Mesenchymal stem cell (in vitro differentiated cells and primary cell): ENCODE results near the gene RB1.

Experiments
- DNase-seq: peaks from one replicate; pipeline ENCODE4 v3.0.0-alpha.2; 2013
- H2AFZ ChIP-seq: one replicate; pipeline ENCODE4 v1.6.1; 2013; ENCODE audit warnings: low read depth, mild to moderate bottlenecking, control low read depth, inconsistent platforms, low read length, moderate library complexity
- H2AK5ac ChIP-seq: 2 replicates; pipeline ENCODE4 v1.6.1; 2013; ENCODE audit warnings: low read length, moderate library complexity, mild to moderate bottlenecking, inconsistent platforms; ENCODE audit not compliant: severe bottlenecking
- H2BK120ac ChIP-seq: one replicate; pipeline ENCODE4 v1.6.1; 2013; ENCODE audit warnings: low read depth, mild to moderate bottlenecking, inconsistent platforms, low read length, moderate library complexity
- H2BK12ac ChIP-seq, 2 experiments: one replicate each; pipeline ENCODE4 v1.6.1; 2013; ENCODE audit warnings: inconsistent platforms in 2 of 2, low read length in 2 of 2, mild to moderate bottlenecking in 2 of 2, moderate library complexity in 2 of 2, control low read depth in 1 of 2
- H2BK15ac ChIP-seq: one replicate; pipeline ENCODE4 v1.6.1; 2013; ENCODE audit warnings: mild to moderate bottlenecking, low read depth, inconsistent platforms; ENCODE audit not compliant: poor library complexity, severe bottlenecking
- H2BK5ac ChIP-seq: 2 replicates; pipeline ENCODE4 v1.6.1; 2013; ENCODE audit warnings: low read depth, mild to moderate bottlenecking, low read length, control low read depth, inconsistent platforms; ENCODE audit not compliant: poor library complexity, severe bottlenecking
- H3K14ac ChIP-seq, 2 experiments: one replicate each; pipeline ENCODE4 v1.6.1; 2013; ENCODE audit warnings: inconsistent platforms in 2 of 2, low read length in 2 of 2, control low read depth in 1 of 2, mild to moderate bottlenecking in 1 of 2, moderate library complexity in 1 of 2
- H3K18ac ChIP-seq, 2 experiments: one replicate each; pipeline ENCODE4 v1.6.1; 2013; ENCODE audit warnings: inconsistent platforms in 2 of 2, low read length in 2 of 2, control low read depth in 1 of 2, low read depth in 1 of 2, mild to moderate bottlenecking in 1 of 2
- H3K23ac ChIP-seq, 2 experiments: one replicate each; pipeline ENCODE4 v1.6.1; 2013; ENCODE audit warnings: inconsistent platforms in 2 of 2, low read length in 2 of 2, mild to moderate bottlenecking in 2 of 2, moderate library complexity in 2 of 2, control low read depth in 1 of 2
- H3K27ac ChIP-seq: 2 replicates; pipeline ENCODE4 v1.5.1; 2013; ENCODE audit warnings: mild to moderate bottlenecking, moderate library complexity, low read length, control low read depth, inconsistent platforms; ENCODE audit not compliant: poor library complexity, severe bottlenecking
- H3K27me3 ChIP-seq, 2 experiments: 2 replicates each; pipeline versions ENCODE4 v1.6.1 to v1.7.0; 2013; ENCODE audit warnings: low read length in 2 of 2, mild to moderate bottlenecking in 2 of 2, moderate library complexity in 2 of 2, control low read depth in 1 of 2, inconsistent platforms in 1 of 2; ENCODE audit not compliant: control insufficient read depth in 1 of 2, insufficient read depth in 1 of 2
- H3K36me3 ChIP-seq, 2 experiments: 2 replicates each; pipeline versions ENCODE4 v1.6.1 to v1.7.0; 2013; ENCODE audit warnings: low read length in 2 of 2, control low read depth in 1 of 2, inconsistent platforms in 1 of 2, low read depth in 1 of 2, mild to moderate bottlenecking in 1 of 2; ENCODE audit not compliant: insufficient read depth in 2 of 2, control insufficient read depth in 1 of 2
- H3K4ac ChIP-seq, 2 experiments: one replicate each; pipeline ENCODE4 v1.6.1; 2013; ENCODE audit warnings: inconsistent platforms in 2 of 2, low read length in 2 of 2, mild to moderate bottlenecking in 2 of 2, moderate library complexity in 2 of 2, control low read depth in 1 of 2, low read depth in 1 of 2
- H3K4me1 ChIP-seq: 2 replicates; pipeline ENCODE4 v1.6.1; 2013; ENCODE audit warnings: low read depth, low read length, control low read depth; ENCODE audit not compliant: control insufficient read depth, insufficient read depth
- H3K4me2 ChIP-seq: 2 replicates; pipeline ENCODE4 v1.6.1; 2013; ENCODE audit warnings: low read length, mild to moderate bottlenecking, inconsistent platforms; ENCODE audit not compliant: poor library complexity, severe bottlenecking
- H3K4me3 ChIP-seq, 2 experiments: 2 replicates each; pipeline versions ENCODE4 v1.5.1 to v1.7.0; 2013; ENCODE audit warnings: low read length in 2 of 2, mild to moderate bottlenecking in 2 of 2, control low read depth in 1 of 2, low read depth in 1 of 2; ENCODE audit not compliant: insufficient read depth in 1 of 2
- H3K79me1 ChIP-seq: replicated peaks from 2 replicates; pipeline ENCODE4 v1.6.1; 2013; ENCODE audit warnings: mild to moderate bottlenecking, control low read depth, low read length, inconsistent platforms; ENCODE audit not compliant: poor library complexity, severe bottlenecking
- H3K9ac ChIP-seq: 2 replicates; pipeline ENCODE4 v1.7.0; 2013; ENCODE audit warnings: mild to moderate bottlenecking, low read length, moderate library complexity
- H3K9me3 ChIP-seq: 2 replicates; pipeline ENCODE4 v1.7.0; 2013; ENCODE audit warnings: mild to moderate bottlenecking, low read length; ENCODE audit not compliant: control insufficient read depth
- H4K8ac ChIP-seq: one replicate; pipeline ENCODE4 v1.6.1; 2013; ENCODE audit warnings: inconsistent platforms, mild to moderate bottlenecking, low read length, moderate library complexity
- H4K91ac ChIP-seq: one replicate; pipeline ENCODE4 v1.6.1; 2013; ENCODE audit warnings: mild to moderate bottlenecking, low read length, inconsistent platforms
- WGBS: methylation state at CpG from one replicate; pipeline ENCODE4 v1.1.7; 2013; ENCODE audit warnings: mixed read lengths; 5-methylcytosine and 5-hydroxymethylcytosine counted together

RB1 gene

DNA sequence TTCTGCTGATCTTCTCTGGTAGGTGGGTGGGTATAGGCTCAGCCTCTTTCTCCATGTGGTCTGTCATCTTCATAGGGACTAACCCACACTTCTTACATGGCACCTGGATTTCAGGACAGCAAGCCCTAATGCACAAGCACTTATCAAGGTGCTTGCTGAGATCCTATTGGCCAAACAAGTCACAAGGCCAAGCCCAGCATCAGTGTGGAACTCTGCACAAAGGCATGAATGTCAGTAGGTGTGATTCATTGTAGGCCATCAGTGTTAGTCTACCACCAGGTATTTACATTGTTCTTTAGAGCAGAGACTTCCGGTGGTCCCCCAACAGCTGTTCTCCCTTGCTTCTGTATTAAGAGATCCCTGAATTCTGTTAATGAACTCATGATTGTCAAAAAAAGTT lies 8.3 kb upstream of the RB1 start:
- H3K79me1 ChIP-seq = no peaks in the 10 kb centered on the region
- no peak overlapping the region for H4K8ac ChIP-seq
- 100% methylated on average over 1 of the region's 1 CpG for WGBS
- no peak overlapping the region for H3K4ac ChIP-seq
- H3K4me2 ChIP-seq = no peak overlapping the region
- no peak for DNase-seq
- no peak overlapping the region for H3K9ac ChIP-seq
- no peak overlapping the region for H2BK15ac ChIP-seq
- H4K91ac ChIP-seq = no peak overlapping the region
- no peak overlapping the region for H2AFZ ChIP-seq
- no peak overlapping the region for H2BK12ac ChIP-seq
- no peak overlapping the region for H3K27ac ChIP-seq
- no peaks in the 10 kb centered on the region for H3K27me3 ChIP-seq
- no peaks in the 10 kb centered on the region for H3K9me3 ChIP-seq
- H3K14ac ChIP-seq = no peak overlapping the region
- no peaks in the 10 kb centered on the region for H3K4me1 ChIP-seq
- H3K4me3 ChIP-seq = no peak overlapping the region
- H3K18ac ChIP-seq = no peak overlapping the region
- H2BK120ac ChIP-seq = no peak overlapping the region
- no peak overlapping the region for H2AK5ac ChIP-seq
- H3K23ac ChIP-seq = no peak overlapping the region
- no peak overlapping the region for H2BK5ac ChIP-seq
- no peaks in the 10 kb centered on the region for H3K36me3 ChIP-seq

DNA sequence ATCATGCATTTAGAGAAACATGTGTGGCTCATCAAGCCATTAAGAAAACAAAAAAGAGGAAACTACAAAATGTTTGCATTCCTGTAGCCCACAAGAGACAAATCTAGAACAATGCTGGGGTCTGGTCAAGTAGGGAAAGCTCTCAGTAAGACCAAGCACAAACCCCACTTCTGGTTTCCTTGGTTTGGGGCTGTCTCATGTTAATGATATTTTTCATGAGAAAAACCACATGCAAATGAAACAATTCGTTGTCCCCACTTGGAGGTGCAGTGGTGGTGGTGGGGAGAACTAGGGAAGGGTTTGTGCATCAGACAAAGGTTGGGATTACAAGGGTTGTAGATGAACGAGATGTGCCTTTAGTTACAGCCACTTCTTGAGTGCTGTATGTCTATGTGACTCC lies 7.0 kb upstream of the RB1 start:
- Histone ChIP-seq H3K27ac (no peak overlapping the region), H4K8ac (no peak overlapping the region), H3K23ac (no peak overlapping the region), H3K4ac (no peak overlapping the region), H2AFZ (no peak overlapping the region), H3K27me3 (no peaks in the 10 kb centered on the region), H2AK5ac (no peak overlapping the region), H3K4me2 (no peak overlapping the region), H2BK5ac (no peak overlapping the region), H2BK12ac (no peak overlapping the region), H3K9ac (no peak overlapping the region), H3K36me3 (no peaks in the 10 kb centered on the region), H3K79me1 (no peaks in the 10 kb centered on the region), H3K9me3 (no peaks in the 10 kb centered on the region), H3K4me3 (no peak overlapping the region), H3K14ac (no peak overlapping the region), H4K91ac (no peak overlapping the region), H3K4me1 (no peaks in the 10 kb centered on the region), H2BK120ac (no peak overlapping the region), H3K18ac (no peak overlapping the region), H2BK15ac (no peak overlapping the region)
- 67% methylated on average over 2 of the region's 2 CpGs for WGBS
- no peak for DNase-seq

DNA sequence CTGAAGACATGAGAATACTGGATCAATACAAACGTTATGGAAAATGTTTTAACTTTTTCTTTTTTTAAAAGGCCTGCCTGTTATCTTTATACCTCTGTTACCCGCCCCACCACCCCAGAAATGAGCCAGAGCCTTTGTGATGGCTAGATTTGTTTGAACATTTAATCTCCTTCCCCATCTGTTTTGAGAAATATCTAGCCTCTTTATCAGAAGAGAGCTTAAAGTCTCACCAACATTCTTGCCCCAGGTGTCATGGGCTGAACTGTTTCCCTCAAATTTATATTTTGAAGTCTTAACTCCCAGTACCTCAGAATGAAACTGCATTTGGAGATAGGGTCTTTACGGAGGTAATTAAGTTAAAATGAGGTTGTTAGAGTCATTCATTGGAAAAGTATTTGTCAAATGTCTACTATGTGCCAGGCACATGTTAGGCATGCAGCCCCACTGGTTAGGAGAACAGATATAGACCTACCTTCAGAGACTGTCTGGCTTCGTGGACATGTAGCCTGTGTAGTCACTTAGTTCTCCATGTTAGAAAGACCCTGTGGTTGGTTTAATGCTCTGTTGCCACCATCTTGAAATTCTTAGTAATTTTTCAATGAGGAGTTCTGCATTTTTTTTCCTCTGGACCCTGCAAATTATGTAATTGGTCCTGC lies 6.3 kb upstream of the RB1 start:
- Histone ChIP-seq H4K91ac (no peak overlapping the region), H3K14ac (no peak overlapping the region), H3K4ac (no peak overlapping the region), H3K27me3 (no peaks in the 10 kb centered on the region), H4K8ac (no peak overlapping the region), H3K9ac (no peak overlapping the region), H3K18ac (no peak overlapping the region), H3K36me3 (no peaks in the 10 kb centered on the region), H2BK12ac (no peak overlapping the region), H3K9me3 (no peaks in the 10 kb centered on the region), H3K27ac (no peak overlapping the region), H3K4me1 (no peaks in the 10 kb centered on the region), H3K23ac (no peak overlapping the region), H3K4me2 (no peak overlapping the region), H2BK5ac (no peak overlapping the region), H2BK15ac (no peak overlapping the region), H2AK5ac (no peak overlapping the region), H3K79me1 (no peaks in the 10 kb centered on the region), H2AFZ (no peak overlapping the region), H2BK120ac (no peak overlapping the region), H3K4me3 (no peak overlapping the region)
- WGBS = 90% methylated on average over 3 of the region's 4 CpGs
- DNase-seq = no peak

- Histone ChIP-seq H3K79me1 (no peaks in the 10 kb centered on the region), H4K91ac (no peak overlapping the region), H2BK5ac (no peak overlapping the region), H3K4ac (no peak overlapping the region), H3K18ac (no peak overlapping the region), H3K27ac (no peak overlapping the region), H2BK15ac (no peak overlapping the region), H3K4me2 (no peak overlapping the region), H3K4me1 (no peaks in the 10 kb centered on the region), H2AK5ac (no peak overlapping the region), H3K9me3 (no peaks in the 10 kb centered on the region), H3K4me3 (no peak overlapping the region), H2BK12ac (no peak overlapping the region), H3K14ac (no peak overlapping the region), H3K9ac (no peak overlapping the region), H3K36me3 (no peaks in the 10 kb centered on the region), H2BK120ac (no peak overlapping the region), H4K8ac (no peak overlapping the region), H3K23ac (no peak overlapping the region), H3K27me3 (no peaks in the 10 kb centered on the region), H2AFZ (no peak overlapping the region)
- 99% methylated on average over 2 of the region's 2 CpGs for WGBS
- DNase-seq = no peak
These were observed 4.0 kb upstream of the RB1 start for GRCh38 chr13:48299591-48299990.
